ENCODE data around the gene FIG4.

DNA sequence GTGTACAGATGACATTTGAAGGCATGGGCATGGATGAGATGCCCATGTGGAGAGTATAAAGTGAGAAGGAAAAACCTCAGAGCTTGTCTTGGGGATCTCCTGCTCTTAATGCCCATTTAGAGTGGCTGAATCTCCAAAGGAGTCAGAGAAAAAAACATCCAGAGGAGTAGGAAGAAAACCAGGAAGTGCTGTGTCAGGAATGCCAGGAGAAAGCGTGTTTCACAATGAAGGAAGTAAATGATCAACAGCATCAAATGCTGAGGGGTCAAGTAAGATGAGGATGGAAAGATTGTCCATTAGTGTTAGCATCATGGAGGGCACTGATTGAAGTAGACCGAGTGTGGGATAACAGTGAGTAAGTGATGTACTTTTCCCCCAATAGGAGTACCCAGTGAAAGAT, 56.1 kb downstream of the FIG4 start:
- no peak for TF ChIP-seq NR3C1 (CRISPR knock-in tag; IDR thresholded peaks at IDR 0.05)
- TF ChIP-seq KDM1A (CRISPR knock-in tag; IDR thresholded peaks at IDR 0.05): no peak
- TF ChIP-seq, protein P1, sequence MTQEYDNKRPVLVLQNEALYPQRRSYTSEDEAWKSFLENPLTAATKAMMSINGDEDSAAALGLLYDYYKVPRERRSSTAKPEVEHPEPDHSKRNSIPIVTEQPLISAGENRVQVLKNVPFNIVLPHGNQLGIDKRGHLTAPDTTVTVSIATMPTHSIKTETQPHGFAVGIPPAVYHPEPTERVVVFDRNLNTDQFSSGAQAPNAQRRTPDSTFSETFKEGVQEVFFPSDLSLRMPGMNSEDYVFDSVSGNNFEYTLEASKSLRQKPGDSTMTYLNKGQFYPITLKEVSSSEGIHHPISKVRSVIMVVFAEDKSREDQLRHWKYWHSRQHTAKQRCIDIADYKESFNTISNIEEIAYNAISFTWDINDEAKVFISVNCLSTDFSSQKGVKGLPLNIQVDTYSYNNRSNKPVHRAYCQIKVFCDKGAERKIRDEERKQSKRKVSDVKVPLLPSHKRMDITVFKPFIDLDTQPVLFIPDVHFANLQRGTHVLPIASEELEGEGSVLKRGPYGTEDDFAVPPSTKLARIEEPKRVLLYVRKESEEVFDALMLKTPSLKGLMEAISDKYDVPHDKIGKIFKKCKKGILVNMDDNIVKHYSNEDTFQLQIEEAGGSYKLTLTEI (CRISPR knock-in tag; conservative IDR thresholded peaks at IDR 0.05): no peak
- TF ChIP-seq, protein P2, sequence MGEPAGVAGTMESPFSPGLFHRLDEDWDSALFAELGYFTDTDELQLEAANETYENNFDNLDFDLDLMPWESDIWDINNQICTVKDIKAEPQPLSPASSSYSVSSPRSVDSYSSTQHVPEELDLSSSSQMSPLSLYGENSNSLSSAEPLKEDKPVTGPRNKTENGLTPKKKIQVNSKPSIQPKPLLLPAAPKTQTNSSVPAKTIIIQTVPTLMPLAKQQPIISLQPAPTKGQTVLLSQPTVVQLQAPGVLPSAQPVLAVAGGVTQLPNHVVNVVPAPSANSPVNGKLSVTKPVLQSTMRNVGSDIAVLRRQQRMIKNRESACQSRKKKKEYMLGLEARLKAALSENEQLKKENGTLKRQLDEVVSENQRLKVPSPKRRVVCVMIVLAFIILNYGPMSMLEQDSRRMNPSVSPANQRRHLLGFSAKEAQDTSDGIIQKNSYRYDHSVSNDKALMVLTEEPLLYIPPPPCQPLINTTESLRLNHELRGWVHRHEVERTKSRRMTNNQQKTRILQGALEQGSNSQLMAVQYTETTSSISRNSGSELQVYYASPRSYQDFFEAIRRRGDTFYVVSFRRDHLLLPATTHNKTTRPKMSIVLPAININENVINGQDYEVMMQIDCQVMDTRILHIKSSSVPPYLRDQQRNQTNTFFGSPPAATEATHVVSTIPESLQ (CRISPR knock-in tag; conservative IDR thresholded peaks at IDR 0.05): no peak
- no peak for TF ChIP-seq CCAR2 (optimal IDR thresholded peaks at IDR 0.05; ENCODE audit: low read depth, low read length)
- no peak for TF ChIP-seq NFE2 (CRISPR knock-in tag; IDR thresholded peaks at IDR 0.05)
- no peak for TF ChIP-seq BRCA1 (CRISPR knock-in tag; IDR thresholded peaks at IDR 0.05)
- TF ChIP-seq KLF6 (CRISPR knock-in tag; IDR thresholded peaks at IDR 0.05): no peak
- TF ChIP-seq, protein P3, sequence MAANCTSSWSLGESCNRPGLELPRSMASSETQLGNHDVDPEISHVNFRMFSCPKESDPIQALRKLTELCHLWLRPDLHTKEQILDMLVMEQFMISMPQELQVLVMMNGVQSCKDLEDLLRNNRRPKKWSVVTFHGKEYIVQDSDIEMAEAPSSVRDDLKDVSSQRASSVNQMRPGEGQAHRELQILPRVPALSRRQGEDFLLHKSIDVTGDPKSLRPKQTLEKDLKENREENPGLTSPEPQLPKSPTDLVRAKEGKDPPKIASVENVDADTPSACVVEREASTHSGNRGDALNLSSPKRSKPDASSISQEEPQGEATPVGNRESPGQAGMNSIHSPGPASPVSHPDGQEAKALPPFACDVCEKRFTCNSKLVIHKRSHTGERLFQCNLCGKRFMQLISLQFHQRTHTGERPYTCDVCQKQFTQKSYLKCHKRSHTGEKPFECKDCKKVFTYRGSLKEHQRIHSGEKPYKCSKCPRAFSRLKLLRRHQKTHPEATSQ (CRISPR knock-in tag; IDR thresholded peaks at IDR 0.05; ENCODE audit: borderline replicate concordance): no peak
- no peak for TF ChIP-seq DPF2 (CRISPR knock-in tag; IDR thresholded peaks at IDR 0.05; ENCODE audit: borderline replicate concordance, low read depth)
- no peak for TF ChIP-seq ZNF292 (CRISPR knock-in tag; IDR thresholded peaks at IDR 0.05; ENCODE audit: borderline replicate concordance, low read depth)
- TF ChIP-seq, protein P4, sequence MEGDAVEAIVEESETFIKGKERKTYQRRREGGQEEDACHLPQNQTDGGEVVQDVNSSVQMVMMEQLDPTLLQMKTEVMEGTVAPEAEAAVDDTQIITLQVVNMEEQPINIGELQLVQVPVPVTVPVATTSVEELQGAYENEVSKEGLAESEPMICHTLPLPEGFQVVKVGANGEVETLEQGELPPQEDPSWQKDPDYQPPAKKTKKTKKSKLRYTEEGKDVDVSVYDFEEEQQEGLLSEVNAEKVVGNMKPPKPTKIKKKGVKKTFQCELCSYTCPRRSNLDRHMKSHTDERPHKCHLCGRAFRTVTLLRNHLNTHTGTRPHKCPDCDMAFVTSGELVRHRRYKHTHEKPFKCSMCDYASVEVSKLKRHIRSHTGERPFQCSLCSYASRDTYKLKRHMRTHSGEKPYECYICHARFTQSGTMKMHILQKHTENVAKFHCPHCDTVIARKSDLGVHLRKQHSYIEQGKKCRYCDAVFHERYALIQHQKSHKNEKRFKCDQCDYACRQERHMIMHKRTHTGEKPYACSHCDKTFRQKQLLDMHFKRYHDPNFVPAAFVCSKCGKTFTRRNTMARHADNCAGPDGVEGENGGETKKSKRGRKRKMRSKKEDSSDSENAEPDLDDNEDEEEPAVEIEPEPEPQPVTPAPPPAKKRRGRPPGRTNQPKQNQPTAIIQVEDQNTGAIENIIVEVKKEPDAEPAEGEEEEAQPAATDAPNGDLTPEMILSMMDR (CRISPR knock-in tag; IDR thresholded peaks at IDR 0.05): no peak

All from HepG2 (cell line).